A549 (cell line): ENCODE results near the gene NEK1.

Experiments
- BHLHE40 ChIP-seq: IDR thresholded peaks from 2 replicates; pipeline ENCODE4 v1.6.1; 2012; ENCODE audit warnings: low read depth, low read length, inconsistent platforms
- CHD4 ChIP-seq: fragments of 200-600 bp; sonication (generic); IDR thresholded peaks from 2 replicates; pipeline ENCODE4 v1.6.1; 2016; ENCODE audit warnings: antibody characterized with exemption, mild to moderate bottlenecking, borderline replicate concordance
- MAFK ChIP-seq: fragments of 450-650 bp; IDR thresholded peaks from 2 replicates; pipeline ENCODE4 v1.6.1; 2014; ENCODE audit not compliant: partially characterized antibody
- NFE2L2 ChIP-seq: fragments of 150-350 bp; conservative IDR thresholded peaks from 2 replicates; pipeline ENCODE4 v1.6.1; 2014; ENCODE audit warnings: low read length
- NR3C1 ChIP-seq: fragments of >200 bp; sonication (Bioruptor Twin); formaldehyde crosslinking; IDR thresholded peaks from 3 replicates; pipeline ENCODE4 v1.6.1; 2017
- POLR2A ChIP-seq: IDR thresholded peaks from 2 replicates; pipeline ENCODE4 v1.6.1; 2012; ENCODE audit warnings: mild to moderate bottlenecking, low read length
- RAD21 ChIP-seq, 2 experiments: fragments of >200 bp in 1 of 2; sonication (Bioruptor Twin) in 1 of 2; formaldehyde crosslinking in 1 of 2; IDR thresholded peaks in 1 of 2; conservative IDR thresholded peaks in 1 of 2; 2 replicates in 1 of 2; 3 replicates in 1 of 2; pipeline ENCODE4 v1.6.1; 2012 to 2018; ENCODE audit warnings: inconsistent platforms in 1 of 2
- RCOR1 ChIP-seq: fragments of 150-350 bp; IDR thresholded peaks from 2 replicates; pipeline ENCODE4 v1.6.1; 2014; ENCODE audit warnings: antibody characterized with exemption, low read length, low read depth
- RFX5 ChIP-seq: fragments of 450-650 bp; IDR thresholded peaks from 2 replicates; pipeline ENCODE4 v1.7.1; 2014; ENCODE audit warnings: antibody characterized with exemption, mild to moderate bottlenecking, moderate library complexity
- TP53 ChIP-seq: fragments of 250-450 bp; sonication (Bioruptor Pico); IDR thresholded peaks from 2 replicates; pipeline ENCODE4 v1.5.0; 2021; ENCODE audit warnings: mild to moderate bottlenecking, moderate library complexity
- ZFP36 ChIP-seq: fragments of 450-650 bp; IDR thresholded peaks from 2 replicates; pipeline ENCODE4 v1.6.1; 2014; ENCODE audit warnings: borderline replicate concordance; ENCODE audit not compliant: partially characterized antibody
- TF ChIP-seq, protein P1 (sequence below): fragments of >200 bp; sonication (Bioruptor Twin); formaldehyde crosslinking; IDR thresholded peaks from 3 replicates; pipeline ENCODE4 v1.5.1; 2016
- TF ChIP-seq, protein P2 (sequence below): IDR thresholded peaks from 2 replicates; pipeline ENCODE4 v1.6.1; 2012
- TF ChIP-seq, protein P3 (sequence below): fragments of 200-600 bp; sonication (generic); IDR thresholded peaks from 2 replicates; pipeline ENCODE4 v1.6.1; 2016; ENCODE audit warnings: antibody characterized with exemption, mild to moderate bottlenecking, moderate library complexity

DNA sequence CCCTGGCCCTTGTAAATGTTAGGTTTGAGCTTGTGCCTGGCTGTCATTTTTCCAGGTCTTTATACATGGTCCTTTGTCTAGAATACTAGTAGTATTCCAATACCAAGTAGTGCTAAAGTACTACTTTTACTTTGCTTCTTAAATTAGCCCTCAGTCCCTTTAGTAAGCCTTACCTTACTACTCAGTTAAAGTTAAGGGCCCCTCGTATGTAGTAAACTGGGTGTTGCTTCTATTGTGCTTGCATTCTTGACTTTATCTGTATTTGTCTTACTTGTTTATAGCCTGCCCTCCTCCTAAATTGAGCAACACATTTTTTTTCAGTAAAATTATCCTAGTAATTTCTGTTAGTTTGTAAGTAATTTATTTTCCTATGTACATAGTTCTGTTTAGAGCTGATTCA is 33.2 kb upstream of the NEK1 start:
- TF ChIP-seq TP53 (CRISPR knock-in tag), result no peak
- no peak for TF ChIP-seq MAFK
- TF ChIP-seq POLR2A, result no peak
- no peak for TF ChIP-seq NFE2L2
- TF ChIP-seq RFX5, result no peak
- TF ChIP-seq, protein P1, sequence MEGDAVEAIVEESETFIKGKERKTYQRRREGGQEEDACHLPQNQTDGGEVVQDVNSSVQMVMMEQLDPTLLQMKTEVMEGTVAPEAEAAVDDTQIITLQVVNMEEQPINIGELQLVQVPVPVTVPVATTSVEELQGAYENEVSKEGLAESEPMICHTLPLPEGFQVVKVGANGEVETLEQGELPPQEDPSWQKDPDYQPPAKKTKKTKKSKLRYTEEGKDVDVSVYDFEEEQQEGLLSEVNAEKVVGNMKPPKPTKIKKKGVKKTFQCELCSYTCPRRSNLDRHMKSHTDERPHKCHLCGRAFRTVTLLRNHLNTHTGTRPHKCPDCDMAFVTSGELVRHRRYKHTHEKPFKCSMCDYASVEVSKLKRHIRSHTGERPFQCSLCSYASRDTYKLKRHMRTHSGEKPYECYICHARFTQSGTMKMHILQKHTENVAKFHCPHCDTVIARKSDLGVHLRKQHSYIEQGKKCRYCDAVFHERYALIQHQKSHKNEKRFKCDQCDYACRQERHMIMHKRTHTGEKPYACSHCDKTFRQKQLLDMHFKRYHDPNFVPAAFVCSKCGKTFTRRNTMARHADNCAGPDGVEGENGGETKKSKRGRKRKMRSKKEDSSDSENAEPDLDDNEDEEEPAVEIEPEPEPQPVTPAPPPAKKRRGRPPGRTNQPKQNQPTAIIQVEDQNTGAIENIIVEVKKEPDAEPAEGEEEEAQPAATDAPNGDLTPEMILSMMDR, result no peak
- TF ChIP-seq RAD21 (conservative IDR thresholded peaks at IDR 0.05 in 1 of 2, IDR thresholded peaks at IDR 0.05 in 1 of 2), result no peak
- no peak for TF ChIP-seq NR3C1
- no peak for TF ChIP-seq RCOR1
- TF ChIP-seq, protein P2, sequence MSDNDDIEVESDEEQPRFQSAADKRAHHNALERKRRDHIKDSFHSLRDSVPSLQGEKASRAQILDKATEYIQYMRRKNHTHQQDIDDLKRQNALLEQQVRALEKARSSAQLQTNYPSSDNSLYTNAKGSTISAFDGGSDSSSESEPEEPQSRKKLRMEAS, result no peak
- TF ChIP-seq, protein P3, sequence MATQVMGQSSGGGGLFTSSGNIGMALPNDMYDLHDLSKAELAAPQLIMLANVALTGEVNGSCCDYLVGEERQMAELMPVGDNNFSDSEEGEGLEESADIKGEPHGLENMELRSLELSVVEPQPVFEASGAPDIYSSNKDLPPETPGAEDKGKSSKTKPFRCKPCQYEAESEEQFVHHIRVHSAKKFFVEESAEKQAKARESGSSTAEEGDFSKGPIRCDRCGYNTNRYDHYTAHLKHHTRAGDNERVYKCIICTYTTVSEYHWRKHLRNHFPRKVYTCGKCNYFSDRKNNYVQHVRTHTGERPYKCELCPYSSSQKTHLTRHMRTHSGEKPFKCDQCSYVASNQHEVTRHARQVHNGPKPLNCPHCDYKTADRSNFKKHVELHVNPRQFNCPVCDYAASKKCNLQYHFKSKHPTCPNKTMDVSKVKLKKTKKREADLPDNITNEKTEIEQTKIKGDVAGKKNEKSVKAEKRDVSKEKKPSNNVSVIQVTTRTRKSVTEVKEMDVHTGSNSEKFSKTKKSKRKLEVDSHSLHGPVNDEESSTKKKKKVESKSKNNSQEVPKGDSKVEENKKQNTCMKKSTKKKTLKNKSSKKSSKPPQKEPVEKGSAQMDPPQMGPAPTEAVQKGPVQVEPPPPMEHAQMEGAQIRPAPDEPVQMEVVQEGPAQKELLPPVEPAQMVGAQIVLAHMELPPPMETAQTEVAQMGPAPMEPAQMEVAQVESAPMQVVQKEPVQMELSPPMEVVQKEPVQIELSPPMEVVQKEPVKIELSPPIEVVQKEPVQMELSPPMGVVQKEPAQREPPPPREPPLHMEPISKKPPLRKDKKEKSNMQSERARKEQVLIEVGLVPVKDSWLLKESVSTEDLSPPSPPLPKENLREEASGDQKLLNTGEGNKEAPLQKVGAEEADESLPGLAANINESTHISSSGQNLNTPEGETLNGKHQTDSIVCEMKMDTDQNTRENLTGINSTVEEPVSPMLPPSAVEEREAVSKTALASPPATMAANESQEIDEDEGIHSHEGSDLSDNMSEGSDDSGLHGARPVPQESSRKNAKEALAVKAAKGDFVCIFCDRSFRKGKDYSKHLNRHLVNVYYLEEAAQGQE, result no peak
- no peak for TF ChIP-seq BHLHE40
- no peak for TF ChIP-seq ZFP36
- no peak for TF ChIP-seq CHD4
